Measurements from ENCODE around the gene KIR2DL1.

DNA sequence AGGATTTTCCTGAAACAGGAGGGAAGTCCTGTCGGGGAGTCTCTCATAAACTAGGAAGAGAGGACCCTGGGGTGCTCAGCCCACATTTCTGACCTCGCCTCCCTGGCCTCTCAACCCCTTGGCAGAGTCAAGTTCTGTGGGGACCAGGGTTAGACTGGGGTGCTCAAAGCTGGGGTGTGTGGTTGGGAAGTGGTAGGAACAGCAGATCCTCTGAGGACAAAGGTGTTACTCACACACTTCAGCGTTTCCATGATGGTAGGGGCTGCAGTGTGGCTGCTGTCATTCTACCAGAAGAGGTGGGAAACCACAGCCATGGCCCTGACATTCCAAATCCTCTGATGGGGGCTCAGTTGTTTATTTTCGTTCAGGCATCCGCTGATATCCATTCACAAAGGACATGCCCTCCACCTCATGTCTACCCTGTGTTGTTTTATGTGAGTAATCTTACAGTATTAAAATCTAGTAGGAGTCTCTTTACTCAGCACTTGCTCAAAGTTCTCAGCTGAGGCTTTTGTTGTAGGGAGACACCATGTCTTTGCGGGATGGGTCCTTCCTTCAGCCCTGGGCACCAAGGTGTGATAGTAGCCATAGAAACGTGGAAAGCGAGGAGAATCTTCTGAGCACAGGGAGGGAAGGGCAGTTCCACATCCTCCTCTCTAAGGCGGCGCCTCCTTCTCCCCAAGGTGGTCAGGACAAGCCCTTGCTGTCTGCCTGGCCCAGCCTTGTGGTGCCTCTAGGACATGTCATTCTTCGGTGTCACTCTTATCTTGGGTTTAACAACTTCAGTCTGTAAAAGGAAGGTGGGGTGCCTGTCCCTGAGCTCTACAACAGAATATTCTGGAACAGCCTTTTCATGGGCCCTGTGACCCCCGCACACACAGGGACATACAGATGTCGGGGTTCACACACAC, 29.8 kb upstream of the KIR2DL1 start:
- TF ChIP-seq, protein P1, sequence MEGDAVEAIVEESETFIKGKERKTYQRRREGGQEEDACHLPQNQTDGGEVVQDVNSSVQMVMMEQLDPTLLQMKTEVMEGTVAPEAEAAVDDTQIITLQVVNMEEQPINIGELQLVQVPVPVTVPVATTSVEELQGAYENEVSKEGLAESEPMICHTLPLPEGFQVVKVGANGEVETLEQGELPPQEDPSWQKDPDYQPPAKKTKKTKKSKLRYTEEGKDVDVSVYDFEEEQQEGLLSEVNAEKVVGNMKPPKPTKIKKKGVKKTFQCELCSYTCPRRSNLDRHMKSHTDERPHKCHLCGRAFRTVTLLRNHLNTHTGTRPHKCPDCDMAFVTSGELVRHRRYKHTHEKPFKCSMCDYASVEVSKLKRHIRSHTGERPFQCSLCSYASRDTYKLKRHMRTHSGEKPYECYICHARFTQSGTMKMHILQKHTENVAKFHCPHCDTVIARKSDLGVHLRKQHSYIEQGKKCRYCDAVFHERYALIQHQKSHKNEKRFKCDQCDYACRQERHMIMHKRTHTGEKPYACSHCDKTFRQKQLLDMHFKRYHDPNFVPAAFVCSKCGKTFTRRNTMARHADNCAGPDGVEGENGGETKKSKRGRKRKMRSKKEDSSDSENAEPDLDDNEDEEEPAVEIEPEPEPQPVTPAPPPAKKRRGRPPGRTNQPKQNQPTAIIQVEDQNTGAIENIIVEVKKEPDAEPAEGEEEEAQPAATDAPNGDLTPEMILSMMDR (IDR thresholded peaks at IDR 0.05; ENCODE audit: poor library complexity, severe bottlenecking): no peak
- TF ChIP-seq POLR2AphosphoS5 (IDR thresholded peaks at IDR 0.05) (no peak), TAF1 (IDR thresholded peaks at IDR 0.05; ENCODE audit: low read depth) (no peak), EP300 (conservative IDR thresholded peaks at IDR 0.05; ENCODE audit: poor library complexity, severe bottlenecking) (no peak)
- TF ChIP-seq, protein P2, sequence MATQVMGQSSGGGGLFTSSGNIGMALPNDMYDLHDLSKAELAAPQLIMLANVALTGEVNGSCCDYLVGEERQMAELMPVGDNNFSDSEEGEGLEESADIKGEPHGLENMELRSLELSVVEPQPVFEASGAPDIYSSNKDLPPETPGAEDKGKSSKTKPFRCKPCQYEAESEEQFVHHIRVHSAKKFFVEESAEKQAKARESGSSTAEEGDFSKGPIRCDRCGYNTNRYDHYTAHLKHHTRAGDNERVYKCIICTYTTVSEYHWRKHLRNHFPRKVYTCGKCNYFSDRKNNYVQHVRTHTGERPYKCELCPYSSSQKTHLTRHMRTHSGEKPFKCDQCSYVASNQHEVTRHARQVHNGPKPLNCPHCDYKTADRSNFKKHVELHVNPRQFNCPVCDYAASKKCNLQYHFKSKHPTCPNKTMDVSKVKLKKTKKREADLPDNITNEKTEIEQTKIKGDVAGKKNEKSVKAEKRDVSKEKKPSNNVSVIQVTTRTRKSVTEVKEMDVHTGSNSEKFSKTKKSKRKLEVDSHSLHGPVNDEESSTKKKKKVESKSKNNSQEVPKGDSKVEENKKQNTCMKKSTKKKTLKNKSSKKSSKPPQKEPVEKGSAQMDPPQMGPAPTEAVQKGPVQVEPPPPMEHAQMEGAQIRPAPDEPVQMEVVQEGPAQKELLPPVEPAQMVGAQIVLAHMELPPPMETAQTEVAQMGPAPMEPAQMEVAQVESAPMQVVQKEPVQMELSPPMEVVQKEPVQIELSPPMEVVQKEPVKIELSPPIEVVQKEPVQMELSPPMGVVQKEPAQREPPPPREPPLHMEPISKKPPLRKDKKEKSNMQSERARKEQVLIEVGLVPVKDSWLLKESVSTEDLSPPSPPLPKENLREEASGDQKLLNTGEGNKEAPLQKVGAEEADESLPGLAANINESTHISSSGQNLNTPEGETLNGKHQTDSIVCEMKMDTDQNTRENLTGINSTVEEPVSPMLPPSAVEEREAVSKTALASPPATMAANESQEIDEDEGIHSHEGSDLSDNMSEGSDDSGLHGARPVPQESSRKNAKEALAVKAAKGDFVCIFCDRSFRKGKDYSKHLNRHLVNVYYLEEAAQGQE (IDR thresholded peaks at IDR 0.05; ENCODE audit: borderline replicate concordance): no peak

All from neural cell (in vitro differentiated cells).